NK-92 treated with Interleukin-12 subunit alpha and Interleukin-12 subunit beta, amount 100 ng/mL, for 24 hours (cell line): ENCODE data around the gene MAJIN.
"Not testable (repeated sequence)": the region's sequence is repeated elsewhere in the genome, so short reads cannot be mapped to it uniquely, and the experiment has no call there.

Experiments used
- DNase-seq: peaks from one replicate; lab custom pipeline; 2025; lab: John Stamatoyannopoulos, UW

Gene MAJIN

DNA sequence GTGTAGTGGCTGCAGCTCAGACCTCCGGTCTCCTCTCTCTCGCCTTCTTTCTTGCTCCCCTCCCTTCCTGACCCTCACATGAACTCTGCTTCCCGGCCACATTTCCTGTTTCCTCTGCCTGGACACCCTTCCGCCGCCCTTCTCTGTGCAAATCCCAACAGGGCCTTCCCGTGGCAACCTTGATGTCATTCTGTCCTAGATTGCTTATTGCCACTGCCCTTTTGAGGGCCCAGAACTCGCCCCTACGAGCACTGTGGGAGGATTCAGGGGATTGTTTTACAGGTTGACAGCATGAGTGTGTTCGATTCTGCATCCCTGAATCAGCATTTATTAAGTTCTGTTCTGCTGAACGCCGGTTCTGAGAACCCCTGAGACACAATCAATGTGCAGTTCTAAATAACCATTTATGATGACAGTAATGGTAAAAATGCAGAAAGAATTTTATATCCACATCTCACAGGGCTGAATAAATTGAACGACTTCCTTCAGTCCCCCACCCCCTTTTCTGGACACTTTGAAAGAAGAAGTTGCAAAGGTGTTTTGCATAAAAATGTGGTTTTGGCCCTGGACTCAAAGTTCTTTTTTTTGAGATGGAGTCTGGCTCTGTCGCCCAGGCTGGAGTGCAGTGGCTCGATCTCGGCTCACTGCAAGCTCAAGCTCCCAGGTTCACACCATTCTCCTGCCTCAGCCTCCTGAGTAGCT lies 18.5 kb upstream of the MAJIN start:
- no peak for DNase-seq

DNA sequence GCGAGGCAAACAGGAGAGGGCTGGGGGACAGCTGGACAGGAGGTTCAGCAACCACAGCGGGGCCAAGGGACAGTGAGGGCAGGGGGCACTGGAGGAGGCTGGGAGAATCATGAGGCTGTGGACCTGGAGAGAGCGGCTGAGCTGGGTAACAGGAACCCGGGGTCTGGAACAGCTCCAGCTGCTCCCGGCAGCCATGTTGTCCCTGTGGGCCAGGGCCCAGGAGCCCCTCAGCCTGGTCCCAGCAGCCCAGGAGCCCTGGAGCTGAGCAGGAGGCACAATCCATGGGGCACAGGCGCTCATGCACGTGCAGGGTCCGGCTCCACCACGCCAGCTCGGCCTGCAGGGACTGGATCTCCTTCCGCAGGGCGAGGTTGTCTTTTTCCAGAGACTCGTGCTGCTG lies 17.5 kb upstream of the MAJIN start:
- no peak for DNase-seq

DNA sequence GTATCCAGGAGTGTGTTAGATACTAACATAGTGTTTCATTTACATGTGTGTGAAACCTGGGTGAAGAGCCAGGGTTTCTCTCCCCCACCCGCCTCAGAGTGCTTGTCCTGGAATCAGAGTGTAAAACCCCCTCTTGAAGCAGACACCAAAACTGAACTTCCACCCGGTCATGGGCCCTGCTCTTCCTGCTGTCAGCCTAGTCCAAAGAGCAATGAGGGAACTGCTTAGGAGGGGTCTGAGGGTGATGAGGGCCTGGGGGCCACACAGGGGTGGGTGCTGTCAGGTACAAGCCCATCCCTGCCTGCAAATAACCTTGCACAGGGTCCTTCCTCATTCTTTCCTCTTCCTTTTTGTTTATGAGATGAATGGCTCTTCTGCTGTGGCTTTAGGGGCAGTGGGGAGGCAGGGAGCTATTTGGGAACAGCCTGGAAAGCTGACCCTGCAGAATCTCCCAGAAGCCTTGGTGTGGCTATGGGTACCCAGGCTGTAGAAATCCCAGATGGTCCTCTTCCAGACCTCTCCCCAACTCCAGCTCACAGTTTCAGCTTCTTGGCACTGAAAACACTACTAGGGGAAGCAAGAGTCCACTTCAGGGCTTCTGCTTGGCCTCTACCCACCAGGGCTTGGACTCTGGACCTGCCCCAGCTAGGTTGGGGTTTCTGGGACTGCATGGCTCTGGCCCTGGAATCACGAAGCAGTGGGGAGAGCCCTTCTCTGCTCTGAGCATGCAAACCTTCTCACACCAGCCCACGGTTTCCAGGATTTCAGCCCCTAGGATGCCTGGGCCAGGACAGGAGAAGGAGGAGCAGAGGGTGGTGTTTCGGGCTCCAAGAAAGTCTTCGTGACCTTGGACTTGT lies 16.3 kb upstream of the MAJIN start:
- DNase-seq, result no peak

DNA sequence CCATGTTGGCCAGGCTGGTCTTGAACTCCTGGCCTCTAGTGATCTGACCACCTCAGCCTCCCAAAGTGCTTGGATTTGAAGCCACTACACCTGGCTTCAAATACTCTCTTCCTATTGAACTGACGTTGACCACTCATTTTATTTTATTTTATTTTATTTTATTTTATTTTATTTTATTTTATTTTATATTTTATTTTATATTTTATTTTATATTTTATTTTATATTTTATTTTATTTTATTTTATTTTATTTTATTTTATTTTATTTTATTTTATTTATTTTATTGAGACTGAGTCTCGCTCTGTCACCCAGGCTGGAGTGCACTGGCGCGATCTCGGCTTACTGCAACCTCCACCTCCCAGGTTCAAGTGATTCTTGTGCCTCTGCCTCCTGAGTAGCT lies 11.4 kb upstream of the MAJIN start:
- not testable (repeated sequence) for DNase-seq

DNA sequence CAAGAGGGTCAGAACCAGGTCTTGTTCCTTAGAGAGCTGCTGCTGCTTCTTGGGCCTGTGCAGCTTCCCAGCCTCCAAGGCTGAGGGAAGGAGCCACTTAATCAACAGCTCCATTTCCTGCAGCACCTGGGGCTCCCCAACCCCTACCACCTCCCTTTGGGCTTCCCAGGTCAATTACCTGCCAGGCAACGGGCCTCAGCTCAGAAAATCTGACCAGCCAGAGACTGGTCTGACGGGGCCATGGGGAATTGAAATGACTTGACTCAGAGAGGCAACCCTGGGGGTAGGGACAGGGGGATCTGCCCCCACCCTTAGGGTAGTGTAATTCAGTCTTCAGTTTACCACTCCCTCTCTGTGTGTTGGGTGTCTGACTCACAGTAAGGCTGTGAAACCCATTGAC lies 4.7 kb upstream of the MAJIN start:
- DNase-seq, result no peak

DNA sequence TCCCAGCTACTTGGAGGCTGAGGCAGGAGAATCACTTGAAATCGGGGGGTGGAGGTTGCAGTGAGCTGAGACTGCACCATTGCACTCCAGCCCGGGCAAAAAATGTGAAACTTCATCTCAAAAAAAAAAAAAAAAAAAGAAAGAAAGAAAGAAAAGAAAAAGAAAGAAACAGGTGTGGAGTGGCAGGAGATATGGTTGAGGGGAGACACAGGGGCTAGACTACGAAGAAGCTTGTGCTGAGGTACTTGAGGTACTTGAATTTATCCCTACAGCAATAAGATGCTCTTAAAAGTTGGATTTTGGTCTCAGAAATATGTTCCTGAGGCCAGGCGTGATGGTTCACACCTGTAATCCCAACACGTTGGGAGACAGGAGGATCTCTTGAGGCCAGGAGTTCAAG lies 2.2 kb upstream of the MAJIN start:
- no peak for DNase-seq

DNA sequence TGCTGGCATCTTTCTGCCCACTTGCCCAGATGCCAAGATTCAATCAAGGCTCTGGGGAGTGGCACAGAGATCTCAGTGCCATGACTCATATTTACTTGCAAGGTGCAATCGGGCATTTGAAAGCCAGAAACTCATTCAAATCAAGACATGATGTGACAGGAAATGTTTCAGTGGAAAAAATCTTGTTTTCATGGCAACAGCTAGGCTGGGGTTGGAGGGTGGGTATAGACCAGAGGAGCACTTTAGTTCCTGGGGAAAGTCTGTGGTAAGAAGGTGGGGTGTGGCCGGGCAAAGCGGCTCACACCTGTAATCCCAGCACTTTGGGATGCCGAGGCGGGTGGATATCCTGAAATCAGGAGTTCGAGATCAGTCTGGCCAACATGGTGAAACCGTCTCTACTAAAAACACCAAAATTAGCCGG lies 1.2 kb downstream of the MAJIN start:
- no peak for DNase-seq

DNA sequence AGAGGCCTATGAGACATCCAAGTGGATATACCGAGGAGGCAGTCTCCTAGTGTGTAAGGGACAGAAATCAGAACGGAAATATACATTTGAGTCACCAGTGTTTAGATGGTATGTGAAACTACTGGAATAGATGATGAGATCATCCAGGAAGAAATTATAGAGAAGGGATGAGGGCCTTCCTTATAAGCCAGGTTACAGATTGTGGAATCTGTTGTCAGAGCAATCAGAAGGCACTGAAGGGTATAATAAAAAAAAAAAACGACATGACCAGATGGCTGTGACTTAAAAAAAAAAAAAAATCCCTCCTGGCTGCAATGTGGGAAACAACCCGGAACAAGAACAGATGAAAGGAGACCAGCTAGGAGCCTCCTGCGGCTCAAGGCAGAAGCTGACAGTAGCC lies 2.7 kb downstream of the MAJIN start:
- no peak for DNase-seq

DNA sequence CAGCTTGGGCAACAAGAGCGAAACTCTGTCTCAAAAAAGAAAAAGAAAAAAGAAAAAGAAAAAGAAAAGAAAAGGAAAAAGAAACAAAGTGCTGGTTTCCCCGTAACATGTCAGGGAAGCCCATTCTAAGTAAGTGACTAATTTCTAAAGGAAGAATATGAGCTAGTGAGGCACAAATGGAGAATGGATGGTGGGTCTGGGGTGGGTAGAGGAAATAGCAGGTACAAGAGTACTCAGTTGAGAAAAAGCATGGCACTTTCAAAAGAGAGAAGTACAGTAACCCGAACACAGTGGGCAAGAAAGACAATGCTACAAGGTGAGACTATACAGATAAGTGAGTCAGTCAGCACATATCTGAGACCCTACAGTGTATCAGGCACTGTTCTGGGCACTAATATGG lies 4.5 kb downstream of the MAJIN start:
- DNase-seq, result no peak

DNA sequence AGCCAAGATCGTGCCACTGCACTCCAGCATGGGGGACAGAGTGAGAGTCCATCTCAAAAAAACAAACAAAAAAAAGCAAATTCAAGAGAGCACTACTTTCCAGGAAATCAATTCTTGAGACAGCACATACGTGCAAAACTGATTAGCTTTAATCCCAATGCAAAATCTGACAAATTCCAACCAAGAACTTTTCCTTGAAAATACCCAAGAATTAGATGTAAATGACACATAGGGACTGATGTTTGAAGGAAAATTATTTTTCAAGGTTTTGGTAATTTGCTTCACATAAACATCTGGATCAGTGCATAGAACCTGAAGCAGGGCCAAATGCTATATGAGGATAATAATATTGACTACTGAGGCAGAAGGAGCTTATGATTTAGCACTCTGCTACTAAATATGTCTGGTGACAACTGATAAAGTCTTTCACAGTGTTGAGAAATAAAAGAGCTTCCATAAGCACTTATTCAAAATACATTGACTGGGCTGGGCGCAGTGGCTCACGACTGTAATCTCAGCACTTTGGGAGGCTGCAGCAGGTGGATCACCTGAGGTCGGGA lies 8.8 kb downstream of the MAJIN start:
- DNase-seq, result no peak

DNA sequence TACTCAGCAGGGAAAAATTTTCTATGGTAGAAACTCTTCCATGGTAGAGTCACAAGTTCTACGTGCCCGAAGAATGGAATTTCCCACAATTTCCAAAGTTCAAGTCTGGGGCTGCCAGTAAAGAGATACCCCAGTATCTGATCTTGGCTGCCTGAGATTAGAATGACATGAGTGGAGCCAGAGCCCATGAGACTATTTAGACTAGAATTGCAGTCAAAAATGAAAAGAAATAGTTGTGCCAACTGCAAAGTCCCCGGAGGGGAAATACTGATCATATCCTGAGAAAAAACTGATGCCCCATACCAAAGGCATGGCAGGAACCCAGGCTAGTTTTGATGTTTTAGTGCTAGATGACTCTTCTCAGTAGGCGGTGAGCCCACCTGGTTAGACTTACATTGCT lies 11.2 kb downstream of the MAJIN start:
- no peak for DNase-seq

DNA sequence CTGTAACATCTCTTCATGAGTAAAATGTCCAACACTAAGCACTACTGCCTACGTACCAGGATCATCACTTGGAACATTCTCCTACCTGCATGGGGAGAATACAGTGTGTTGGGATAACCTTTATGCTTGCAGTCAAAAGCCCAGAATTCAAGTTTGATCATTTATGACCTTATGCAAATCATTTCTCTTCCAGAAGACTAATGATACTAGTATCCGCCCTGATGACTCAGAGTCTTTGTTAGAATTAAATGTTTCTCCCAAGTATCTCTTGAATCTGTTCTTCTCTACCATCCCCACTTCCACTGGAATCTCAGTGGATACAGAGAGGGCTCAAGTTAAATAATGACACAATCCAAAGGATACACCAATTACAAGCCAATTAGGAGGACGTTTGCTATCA lies 12.4 kb downstream of the MAJIN start:
- no peak for DNase-seq

DNA sequence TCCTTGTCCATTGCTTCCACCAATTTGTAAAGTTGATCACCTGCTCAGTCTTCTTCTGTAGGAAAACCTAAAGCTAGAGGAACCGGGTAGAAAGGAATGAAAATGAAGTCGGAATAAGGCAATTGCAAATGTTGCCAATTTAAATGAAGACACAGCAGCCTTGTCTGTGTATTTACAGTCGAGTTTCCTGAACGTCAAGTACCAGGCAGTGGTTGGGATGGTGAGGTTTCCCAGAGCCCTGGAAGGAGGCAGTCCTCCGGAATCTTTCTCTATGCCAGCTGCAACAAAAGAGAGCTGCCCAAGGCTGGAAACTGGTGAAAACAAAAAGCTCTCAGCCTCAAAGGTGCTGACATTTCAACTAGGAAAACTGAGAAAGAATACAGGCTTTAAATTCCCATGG lies 17.7 kb downstream of the MAJIN start:
- no peak for DNase-seq

DNA sequence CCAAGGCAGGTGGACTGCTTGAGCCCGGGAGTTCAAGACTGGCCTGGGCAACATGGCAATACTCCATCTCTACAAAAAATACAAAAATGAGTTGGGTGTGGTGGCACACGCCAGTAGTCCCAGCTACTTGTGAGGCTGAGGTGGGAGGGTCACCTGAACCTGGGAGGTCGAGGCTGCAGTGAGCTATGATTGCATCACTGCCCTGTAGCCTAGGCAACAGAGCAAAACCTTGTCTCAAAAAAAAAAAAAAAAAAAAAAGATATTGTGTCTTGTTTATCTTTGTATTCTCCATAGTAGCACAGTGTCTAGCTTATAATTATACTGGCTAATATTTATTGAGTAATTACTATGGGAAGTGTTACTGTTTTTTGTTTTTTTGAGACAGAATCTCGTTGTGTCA lies 20.4 kb downstream of the MAJIN start:
- DNase-seq, result no peak

DNA sequence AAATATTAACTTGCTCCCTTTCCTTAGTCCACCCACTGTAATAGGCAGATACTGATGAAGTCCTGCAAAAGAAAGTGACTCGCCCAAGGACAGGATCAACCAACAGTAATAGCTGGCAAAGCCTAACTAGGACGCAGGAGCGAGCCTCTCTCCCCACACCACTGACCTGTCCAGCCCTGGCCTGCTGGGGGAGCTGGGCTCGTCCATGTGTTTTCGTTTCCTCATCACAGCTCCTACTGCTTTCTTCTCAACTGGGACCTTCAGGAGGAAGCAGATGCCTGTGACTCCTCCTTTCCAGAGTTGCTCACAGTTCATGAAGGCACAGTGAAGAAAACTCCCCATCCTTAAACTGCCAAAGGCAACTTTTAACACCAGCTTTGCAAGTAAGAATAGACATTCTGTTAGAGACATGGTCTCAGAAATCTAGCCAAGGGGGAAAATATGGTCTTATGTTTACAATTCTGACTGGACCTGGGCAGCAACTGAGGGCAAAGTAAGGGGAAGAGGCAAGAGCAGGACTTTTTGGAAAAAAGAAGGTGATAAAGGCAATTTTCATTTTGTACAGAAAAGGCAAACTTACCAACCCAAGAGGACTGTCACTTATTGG lies 24.6 kb downstream of the MAJIN start:
- DNase-seq, result no peak

DNA sequence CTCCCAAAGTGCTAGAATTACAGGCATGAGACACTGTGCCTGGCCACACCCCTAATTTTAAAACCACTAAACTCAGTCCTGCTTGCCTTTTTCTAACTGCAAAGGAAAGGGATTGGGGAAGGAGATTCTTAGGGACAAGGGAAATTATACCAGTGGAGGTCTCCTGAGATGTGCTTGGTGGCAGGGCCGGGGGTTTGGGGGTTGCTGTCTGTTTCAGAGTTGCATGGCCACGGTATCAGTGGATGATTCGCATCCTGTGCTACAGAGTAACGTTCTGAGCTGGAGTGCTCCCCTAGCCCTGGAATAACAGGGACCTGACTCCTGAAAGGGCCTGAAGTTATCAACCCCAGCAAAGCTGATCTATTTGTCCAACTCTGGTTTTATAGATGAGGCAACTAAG lies 35.4 kb downstream of the MAJIN start:
- no peak for DNase-seq

DNA sequence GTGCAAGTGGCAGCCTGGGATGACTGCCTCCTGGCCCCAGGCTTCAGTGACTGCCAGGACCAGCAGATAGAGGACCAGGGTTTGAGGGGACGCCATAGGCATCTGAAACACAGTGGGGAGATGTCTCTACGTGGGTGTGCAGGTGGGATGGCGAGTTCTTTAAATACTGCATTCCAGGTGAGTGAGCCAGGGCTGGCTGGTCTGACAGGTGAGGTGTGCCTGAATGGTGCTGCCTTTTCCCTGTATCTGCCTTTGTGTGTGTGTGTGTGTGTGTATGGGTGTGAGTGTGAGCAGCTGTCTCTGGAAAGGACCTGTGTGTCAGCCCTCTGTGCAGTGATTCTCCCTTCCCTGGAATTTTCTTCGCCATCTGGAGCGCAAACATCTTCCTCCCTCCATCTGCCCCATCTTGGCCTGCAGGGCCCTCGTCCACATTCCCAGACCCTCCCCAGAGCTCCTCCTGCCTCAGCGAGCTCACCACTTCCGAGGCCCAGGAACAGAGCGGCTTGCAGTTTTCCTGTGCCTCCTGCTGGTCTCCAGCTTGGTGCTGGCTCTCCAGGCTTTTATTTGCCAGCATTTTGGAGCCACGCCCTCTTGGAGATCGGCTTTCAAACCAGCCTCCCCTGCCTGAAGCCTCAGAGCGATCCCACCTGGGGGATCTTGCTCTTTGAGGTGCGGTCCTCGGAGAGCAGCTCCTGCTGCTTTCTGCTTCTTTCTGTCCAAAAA lies 36.4 kb downstream of the MAJIN start, which contains the start of gene GPHA2:
Gene GPHA2, minus strand, starts transcription at position 535 of the 723 bp plus-strand sequence. Its CDS starts 433 bp downstream, at position 102.
- DNase-seq, result no peak

DNA sequence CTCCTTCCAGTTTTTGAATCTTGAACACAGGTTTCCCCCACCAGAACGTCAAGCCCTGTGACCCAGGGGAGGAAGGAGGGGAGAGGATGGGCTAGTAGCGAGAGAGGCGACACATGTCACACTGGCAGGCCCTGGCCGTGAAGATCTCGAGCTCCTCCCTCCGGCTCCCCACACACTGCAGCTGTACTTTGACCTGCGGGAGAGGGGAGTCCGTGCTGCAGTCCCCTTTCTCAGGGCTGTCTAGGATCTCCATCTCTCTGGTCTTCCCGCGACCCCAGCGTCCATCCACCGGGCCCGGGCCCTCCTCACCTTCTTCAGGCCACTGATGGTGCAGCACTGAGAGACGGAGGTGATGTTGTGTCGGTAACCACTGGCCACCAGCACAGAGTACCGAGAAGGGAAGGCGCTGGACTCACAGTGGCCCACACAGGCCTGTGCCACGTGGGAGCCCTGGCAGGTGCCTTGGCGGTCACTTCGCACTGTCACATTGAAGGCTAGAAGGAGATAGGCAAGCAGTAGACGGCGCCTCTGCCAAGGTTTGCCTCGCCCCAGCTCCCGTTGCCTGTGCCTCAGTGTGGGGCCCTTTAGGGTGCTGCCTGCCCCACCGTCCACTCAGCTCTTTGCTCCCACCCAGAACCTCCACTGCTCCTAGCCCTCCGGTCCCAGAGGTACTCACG lies 37.1 kb downstream of the MAJIN start:
- no peak for DNase-seq

DNA sequence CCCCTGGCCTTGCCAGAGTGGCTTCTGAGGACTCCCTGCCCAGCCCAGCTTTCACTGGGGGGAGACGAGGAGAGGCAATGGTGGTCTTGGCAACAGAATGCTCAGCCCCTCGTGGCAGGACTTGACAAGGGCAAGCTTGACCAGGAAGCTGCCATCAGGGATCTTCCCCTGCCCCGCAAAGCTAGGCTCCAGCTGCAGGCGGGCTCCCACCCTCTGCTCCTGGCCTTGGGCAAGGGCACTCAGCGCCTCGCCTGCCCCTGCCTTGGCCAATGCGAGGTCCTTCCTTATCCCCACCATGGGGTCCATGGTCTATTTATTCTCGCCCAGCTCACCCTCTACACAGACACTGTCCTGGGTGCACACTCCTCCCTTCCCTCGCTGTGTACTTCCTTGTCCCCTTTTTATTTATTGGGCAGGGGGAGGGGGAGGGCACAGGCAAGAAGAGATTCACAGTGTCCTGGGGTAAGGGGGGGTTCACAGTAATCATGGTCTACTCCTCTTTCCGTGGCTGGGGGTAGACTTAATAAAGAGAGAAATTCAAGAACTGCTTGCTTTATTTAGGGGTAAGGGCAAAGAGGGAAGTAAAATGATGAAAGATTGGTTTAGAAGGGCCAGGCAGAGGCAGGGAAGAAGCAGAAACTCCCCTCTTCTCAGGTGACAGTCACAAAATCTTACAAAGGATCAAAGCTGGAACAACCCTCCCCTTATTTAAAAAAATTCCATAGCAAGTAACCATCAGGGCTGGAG lies 37.8 kb downstream of the MAJIN start:
- no peak for DNase-seq

DNA sequence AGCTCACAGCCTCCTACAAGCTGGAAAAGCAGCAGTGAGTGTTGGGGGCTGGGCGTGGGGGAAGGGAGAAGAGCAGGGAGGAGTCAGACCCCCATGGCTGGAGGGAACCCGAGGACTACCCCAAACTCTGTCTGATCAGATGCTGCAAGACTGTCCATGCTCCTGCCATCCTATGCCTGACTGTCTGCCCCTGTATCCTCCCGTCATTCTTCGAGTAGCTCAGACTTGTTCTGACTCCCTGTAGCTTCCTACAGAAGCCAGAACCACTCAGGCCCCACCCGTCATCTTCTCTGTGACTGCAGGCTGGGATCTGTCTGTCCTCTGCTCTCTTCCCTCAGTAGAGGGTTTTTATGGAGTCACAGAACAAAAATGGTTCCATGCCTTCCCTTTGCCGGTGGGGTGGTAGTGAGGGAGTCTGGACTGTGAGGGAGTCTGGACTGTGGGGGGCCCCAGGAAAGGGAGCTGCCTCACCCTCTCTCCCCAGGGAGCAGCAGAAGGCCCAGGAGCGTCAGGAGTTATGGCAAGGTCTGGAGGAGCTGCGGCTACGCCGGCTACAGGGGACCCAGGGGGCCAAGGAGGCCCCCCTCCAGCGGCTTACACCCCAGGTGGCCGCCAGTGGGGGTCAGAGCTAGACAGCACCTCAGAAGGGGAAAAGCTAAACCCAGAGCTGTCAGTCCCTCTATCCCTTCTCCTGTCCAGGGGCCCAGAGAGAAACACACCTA lies 38.5 kb downstream of the MAJIN start:
- DNase-seq, result no peak
